Colonic mucosa (tissue), 4 donors: ENCODE results near the gene FTO. TPM values are rescaled to one million over a fixed set of nuclear protein-coding genes. Genes with fewer than 3 reads are reported as not detected.

Source experiments
- DNase-seq: peaks from one replicate; pipeline ENCODE4 v3.0.0-alpha.2; 2020
- H3K27ac ChIP-seq: fragments of 200-600 bp; one replicate; pipeline ENCODE4 v1.8.0; 2021
- H3K27me3 ChIP-seq: fragments of 200-600 bp; one replicate; pipeline ENCODE4 v1.8.0; 2021
- H3K36me3 ChIP-seq: fragments of 200-600 bp; one replicate; pipeline ENCODE4 v1.8.0; 2021
- H3K4me1 ChIP-seq: fragments of 200-600 bp; one replicate; pipeline ENCODE4 v1.8.0; 2021; ENCODE audit warnings: mild to moderate bottlenecking
- H3K4me3 ChIP-seq: fragments of 200-600 bp; one replicate; pipeline ENCODE4 v1.8.0; 2021
- H3K9ac ChIP-seq, 2 donors: one replicate each; pipeline ENCODE4 v1.7.0; 2013; ENCODE audit warnings: control low read depth in 2 of 2, low read depth in 2 of 2, low read length in 2 of 2
- H3K9me3 ChIP-seq: fragments of 200-600 bp; one replicate; pipeline ENCODE4 v1.8.0; 2021
- CTCF ChIP-seq: fragments of 200-600 bp; IDR thresholded peaks from one replicate; pipeline ENCODE4 v1.8.0; 2022; ENCODE audit warnings: antibody characterized with exemption, mild to moderate bottlenecking
- intact Hi-C: fragments of 100-400 bp; cut with DNase I; formaldehyde crosslinking; loops from one replicate; pipeline ENCODE4 v1.14.1; 2022
- total RNA-seq, 2 donors: library from RNA; stranded (reverse); fragmentation: NEBNext Ultra II Directional in 1 of 2; extraction: Animal tissue kit (Norgen Biotek cat#: 25700) in 1 of 2; gene quantifications; one replicate each; pipeline ENCODE4 v1.2.1, GENCODE V29; 2021
- donor health status: healthy.
- donor health status: DM: no; HTN: no; CAD: no.
- donor health status: DM: no; HTN: no; CAD: no.

FTO gene
- total RNA-seq, 2 donors from 2014 or later, result 38.3 to 39.2 TPM

DNA sequence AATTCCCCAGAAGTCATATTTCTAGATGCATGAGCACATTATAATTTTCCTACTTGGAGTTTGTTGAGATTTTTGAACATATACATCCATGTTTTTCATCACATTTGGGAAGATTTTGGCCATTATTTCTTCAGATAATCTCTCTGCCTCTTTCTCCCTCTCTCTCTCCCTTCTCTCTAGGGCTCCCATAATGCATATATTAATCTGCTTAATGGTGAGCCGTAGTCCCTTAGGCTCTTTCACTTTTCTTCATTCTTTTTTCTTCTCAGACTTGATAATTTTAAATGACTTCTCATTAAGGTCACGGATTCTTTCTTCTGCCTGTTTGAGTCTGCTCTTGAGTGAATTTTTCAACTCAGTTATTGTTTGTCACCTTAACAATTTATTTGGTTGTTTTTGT, 481.1 kb downstream of the FTO start:
- intact Hi-C loops, result no loop called here
- no peak for DNase-seq
- Histone ChIP-seq H3K9ac (no peak overlapping the region), H3K4me1 (no peaks in the 10 kb centered on the region), H3K9me3 (no peaks in the 10 kb centered on the region), H3K27ac (no peak overlapping the region), H3K4me3 (no peak overlapping the region), H3K36me3 (no peaks in the 10 kb centered on the region), H3K27me3 (no peaks in the 10 kb centered on the region)
- TF ChIP-seq CTCF, result no peak

DNA sequence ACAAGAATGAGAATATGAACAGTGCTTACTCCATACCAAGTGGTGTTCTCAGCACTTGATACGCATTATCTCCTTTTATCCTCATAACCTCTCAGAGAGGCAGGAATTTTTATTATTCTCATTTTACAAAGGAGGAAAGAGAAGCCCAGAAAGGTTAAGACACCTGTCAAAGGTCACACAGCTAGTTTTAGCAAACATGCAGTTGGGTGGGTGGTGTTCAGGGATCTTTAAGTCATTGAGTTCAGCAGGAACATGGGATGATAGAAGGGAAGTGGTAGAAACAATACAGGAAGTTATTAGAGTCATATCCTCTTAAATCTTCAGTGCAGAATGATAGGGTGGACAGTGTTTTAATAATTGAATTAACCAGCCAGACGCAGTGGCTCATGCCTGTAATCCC, 487.2 kb downstream of the FTO start:
- Histone ChIP-seq H3K9me3 (no peaks in the 10 kb centered on the region), H3K36me3 (no peaks in the 10 kb centered on the region), H3K27ac (no peak overlapping the region), H3K27me3 (no peaks in the 10 kb centered on the region), H3K9ac (no peak overlapping the region), H3K4me1 (no peaks in the 10 kb centered on the region), H3K4me3 (no peak overlapping the region)
- intact Hi-C loops, result no loop called here
- TF ChIP-seq CTCF, result no peak
- no peak for DNase-seq

DNA sequence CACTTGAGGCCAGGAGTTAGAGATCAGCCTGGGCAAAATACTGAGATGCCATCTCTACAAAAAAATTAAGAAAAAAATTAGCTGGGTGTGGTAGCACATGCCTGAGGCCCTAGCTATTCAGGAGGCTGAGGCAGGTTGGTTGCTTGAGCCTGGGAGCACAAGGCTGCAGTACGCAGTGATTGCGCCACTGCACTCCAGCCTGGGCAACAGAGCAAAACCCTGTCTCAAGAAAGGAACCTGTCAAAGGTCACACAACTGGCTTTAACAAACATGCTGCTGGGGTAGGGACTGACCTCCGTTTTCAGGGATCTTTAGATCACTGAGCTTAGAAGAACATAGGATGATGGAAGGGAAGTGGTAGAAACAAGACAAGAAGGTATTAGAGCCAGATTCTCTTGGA, 487.6 kb downstream of the FTO start:
- H3K9me3 ChIP-seq, result no peaks in the 10 kb centered on the region
- H3K4me3 ChIP-seq, result no peak overlapping the region
- intact Hi-C loops, result no loop called here
- no peak overlapping the region for H3K9ac ChIP-seq
- no peak for TF ChIP-seq CTCF
- H3K36me3 ChIP-seq, result no peaks in the 10 kb centered on the region
- no peak overlapping the region for H3K27ac ChIP-seq
- H3K4me1 ChIP-seq, result no peaks in the 10 kb centered on the region
- no peaks in the 10 kb centered on the region for H3K27me3 ChIP-seq
- DNase-seq, result no peak

DNA sequence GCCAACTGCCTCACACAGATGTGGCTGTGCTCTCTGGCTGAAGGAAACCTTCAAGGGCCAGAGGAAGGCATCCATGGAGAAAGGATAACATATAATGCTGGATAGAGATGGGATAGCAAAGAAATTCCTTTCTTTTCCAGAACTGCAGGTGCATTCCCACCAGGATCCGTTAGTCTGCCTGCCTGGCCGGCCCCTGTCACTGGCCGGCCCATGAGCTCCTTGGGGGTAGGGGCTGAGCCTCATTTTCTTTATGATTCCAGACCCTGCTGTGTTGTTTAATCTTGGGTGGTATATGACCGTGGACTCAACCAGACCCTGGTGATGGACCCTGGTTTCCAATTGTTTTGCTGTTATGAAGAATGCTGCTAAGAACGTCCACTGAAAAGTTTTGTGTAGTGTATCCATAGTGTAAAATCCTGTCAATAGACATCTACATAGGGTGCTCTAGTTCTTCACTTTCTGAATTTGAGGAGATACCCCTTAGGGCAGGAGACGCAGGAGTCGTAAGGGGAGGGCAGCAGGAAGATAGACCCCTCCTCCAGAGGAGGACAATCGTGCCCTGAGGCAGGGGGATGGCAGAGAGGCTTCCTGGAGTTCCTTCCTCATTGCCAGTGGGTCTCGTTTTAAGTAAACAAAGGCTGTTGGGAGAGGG, 489.2 kb downstream of the FTO start:
- no peak for TF ChIP-seq CTCF
- Histone ChIP-seq H3K9me3 (no peaks in the 10 kb centered on the region), H3K27ac (no peak overlapping the region), H3K27me3 (no peaks in the 10 kb centered on the region), H3K9ac (no peak overlapping the region), H3K4me3 (no peak overlapping the region), H3K4me1 (no peaks in the 10 kb centered on the region), H3K36me3 (no peaks in the 10 kb centered on the region)
- DNase-seq, result no peak
- intact Hi-C loops, result no loop called here

GRCh38 chr16:54193665-54194333, 489.8 kb downstream of the FTO start:
- peak; percentile 78 for DNase-seq
- H3K36me3 ChIP-seq, result no peaks in the 10 kb centered on the region
- H3K4me3 ChIP-seq, result peak overlapping the region; percentile 4
- TF ChIP-seq CTCF, result peak; percentile 51
- no peaks in the 10 kb centered on the region for H3K27me3 ChIP-seq
- H3K9me3 ChIP-seq, result no peaks in the 10 kb centered on the region
- H3K4me1 ChIP-seq, result no peaks in the 10 kb centered on the region
- H3K27ac ChIP-seq, result no peak overlapping the region
- H3K9ac ChIP-seq, result peak overlapping the region in 1 of 2 donors; percentile 19
- intact Hi-C loops, result no loop called here
